GM21619 (cell line): ENCODE data around the gene EPHA1.

ENCODE experiments used
- ATAC-seq: cut with Tn5 transposase; IDR thresholded peaks from one replicate; pipeline ENCODE4 v1.9.1; 2021; ENCODE audit not compliant: unreplicated experiment

Gene EPHA1

DNA sequence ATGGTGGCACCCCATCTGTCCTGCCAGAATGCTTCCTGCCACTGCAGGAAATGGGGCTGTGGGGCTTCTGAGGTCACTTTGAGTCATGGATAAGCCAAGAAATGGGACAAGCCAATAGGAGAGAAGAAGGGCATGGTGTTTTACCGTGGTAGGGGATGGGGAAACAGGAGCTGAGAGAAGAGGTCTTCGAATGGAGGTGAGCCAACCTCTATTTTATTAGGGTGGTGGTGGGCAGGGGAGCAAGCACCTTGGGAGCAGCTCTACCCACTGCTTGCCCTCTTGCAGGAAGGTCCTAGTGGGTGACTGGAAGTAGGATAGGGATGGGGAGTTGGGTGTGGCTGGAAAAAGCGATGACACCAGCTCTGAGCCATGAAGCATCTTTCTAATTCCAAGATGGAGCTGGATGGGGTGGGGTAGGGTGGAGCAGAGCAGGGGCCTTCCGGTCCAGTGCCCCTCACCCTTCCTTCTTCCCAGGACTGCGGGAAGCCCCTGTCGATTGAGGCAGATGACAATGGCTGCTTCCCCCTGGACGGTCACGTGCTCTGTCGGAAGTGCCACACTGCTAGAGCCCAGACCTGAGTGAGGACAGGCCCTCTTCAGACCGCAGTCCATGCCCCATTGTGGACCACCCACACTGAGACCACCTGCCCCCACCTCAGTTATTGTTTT is 18.4 kb downstream of the EPHA1 start:
- ATAC-seq = no peak

GRCh38 chr7:143389316-143390103 is 19.1 kb downstream of the EPHA1 start:
- no peak for ATAC-seq

GRCh38 chr7:143388491-143389101 is 20.1 kb downstream of the EPHA1 start:
- ATAC-seq = no peak

DNA sequence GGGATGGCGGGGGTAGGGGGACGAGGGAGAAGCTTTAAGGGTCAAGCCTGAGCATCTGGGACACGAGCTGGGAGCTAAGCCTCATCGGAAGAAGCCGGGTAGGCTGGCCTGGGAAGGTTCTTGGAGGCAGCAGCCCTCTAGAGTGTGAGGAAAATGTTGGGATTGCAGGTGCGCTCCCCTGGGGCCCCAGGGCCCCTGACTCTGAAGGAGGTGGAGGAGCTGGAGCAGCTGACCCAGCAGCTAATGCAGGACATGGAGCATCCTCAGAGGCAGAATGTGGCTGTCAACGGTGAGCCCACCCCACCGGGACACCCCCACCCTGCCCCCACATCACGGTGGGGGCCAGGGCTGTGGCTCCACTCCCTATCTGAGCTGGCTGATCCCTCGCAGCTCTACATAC is 20.6 kb downstream of the EPHA1 start:
- no peak for ATAC-seq

DNA sequence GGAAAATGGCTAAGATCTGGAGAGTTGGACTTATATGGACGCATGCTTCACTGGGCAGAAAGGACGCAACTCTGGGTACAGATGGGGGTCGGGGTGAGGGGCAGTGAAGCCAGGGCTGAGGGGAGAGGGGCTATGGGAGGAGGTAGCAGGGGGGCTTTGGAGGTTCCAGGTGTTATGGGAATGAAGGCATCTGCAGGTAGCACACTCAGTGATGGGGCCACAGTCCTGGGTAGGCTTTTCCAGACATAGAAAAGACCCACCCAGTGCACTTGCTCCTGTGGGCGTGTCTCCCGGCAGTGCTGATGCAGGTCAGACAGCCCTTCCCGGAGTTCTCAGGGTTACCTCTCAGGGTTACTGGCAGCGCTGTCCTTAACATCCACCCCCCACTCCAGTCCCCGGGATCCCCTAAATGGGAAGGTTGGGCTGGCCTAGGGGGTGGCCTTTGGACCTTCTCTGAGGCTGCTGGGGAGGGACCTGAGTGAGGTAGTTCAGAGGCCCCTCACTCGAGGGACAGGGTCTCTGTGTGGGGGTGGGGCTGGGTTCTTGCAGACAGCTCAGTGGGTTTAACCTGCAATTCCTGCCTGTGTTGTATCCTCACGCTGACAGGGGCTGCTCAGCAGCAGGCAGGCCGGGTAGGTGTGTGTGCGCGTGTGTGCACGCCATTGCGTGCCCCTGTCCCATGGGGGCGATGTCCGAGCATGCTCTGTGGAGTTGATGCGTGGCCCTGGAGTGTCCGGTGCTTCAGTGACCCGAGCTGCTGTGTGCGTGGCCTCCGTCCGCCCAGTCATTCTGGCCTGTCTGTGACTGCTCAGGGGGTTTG is 21.3 kb downstream of the EPHA1 start:
- ATAC-seq = no peak

- ATAC-seq = no peak
Measured at GRCh38 chr7:143385891-143386781, 22.5 kb downstream of the EPHA1 start.

GRCh38 chr7:143384661-143385631 is 23.7 kb downstream of the EPHA1 start:
- no peak for ATAC-seq

DNA sequence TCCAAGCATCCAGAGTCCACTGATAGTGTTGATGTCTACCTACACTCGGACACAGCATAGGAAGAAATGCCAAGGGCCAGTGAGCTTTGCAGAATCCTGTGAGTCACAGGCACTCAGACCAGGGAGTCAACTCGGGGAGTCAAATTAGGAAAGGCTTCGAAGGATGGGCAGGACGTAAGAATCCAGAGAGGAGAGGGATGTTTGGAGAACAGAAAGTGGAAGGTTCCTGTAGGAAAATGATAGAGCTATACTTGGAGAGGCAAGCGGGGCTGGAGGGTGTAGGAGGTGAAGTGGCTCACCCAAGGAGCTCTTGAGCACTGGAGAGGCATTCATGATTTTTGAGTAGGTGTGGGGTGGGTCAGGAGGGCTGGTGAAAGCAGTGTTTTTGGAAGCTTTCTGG is 24.5 kb downstream of the EPHA1 start:
- no peak for ATAC-seq

DNA sequence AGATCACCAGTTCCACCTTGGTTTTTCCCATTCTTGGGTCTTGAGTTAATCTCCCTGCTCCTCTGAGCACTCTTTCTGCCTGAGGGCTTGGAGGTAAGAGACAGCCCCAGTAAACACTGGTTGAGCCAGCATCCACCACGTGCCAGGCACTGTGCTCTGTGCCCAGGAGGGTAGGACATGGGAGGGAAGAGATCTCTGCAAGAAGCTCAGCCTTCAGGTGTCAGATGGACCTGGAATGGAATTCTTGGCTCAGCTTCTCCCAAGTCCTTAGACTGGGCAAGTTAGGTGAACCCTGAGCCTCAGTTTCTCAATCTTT is 25.1 kb downstream of the EPHA1 start:
- no peak for ATAC-seq

DNA sequence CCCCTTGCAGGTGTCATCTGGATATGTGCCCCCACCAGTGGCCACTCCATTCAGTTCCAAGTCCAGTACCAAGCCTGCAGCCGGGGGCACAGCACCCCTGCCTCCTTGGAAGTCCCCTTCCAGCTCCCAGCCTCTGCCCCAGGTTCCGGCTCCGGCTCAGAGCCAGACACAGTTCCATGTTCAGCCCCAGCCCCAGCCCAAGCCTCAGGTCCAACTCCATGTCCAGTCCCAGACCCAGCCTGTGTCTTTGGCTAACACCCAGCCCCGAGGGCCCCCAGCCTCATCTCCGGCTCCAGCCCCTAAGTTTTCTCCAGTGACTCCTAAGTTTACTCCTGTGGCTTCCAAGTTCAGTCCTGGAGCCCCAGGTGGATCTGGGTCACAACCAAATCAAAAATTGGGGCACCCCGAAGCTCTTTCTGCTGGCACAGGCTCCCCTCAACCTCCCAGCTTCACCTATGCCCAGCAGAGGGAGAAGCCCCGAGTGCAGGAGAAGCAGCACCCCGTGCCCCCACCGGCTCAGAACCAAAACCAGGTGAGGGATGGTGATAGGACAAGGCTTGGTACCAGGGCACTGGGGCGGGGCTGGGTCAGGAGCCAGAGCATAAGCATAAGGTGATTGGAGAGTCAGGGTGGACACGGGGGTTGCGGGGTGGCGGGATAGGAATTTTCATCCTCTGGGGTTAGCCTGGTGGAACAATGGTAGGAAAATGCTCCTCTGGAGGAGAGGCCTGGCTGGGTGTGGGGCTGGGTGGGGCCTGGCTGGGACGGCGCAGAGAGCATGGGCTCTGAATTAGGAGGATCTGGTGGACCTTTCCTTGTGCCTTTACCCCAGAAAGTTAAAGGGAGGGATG is 25.6 kb downstream of the EPHA1 start:
- no peak for ATAC-seq

GRCh38 chr7:143382126-143382790 is 26.4 kb downstream of the EPHA1 start:
- no peak for ATAC-seq

DNA sequence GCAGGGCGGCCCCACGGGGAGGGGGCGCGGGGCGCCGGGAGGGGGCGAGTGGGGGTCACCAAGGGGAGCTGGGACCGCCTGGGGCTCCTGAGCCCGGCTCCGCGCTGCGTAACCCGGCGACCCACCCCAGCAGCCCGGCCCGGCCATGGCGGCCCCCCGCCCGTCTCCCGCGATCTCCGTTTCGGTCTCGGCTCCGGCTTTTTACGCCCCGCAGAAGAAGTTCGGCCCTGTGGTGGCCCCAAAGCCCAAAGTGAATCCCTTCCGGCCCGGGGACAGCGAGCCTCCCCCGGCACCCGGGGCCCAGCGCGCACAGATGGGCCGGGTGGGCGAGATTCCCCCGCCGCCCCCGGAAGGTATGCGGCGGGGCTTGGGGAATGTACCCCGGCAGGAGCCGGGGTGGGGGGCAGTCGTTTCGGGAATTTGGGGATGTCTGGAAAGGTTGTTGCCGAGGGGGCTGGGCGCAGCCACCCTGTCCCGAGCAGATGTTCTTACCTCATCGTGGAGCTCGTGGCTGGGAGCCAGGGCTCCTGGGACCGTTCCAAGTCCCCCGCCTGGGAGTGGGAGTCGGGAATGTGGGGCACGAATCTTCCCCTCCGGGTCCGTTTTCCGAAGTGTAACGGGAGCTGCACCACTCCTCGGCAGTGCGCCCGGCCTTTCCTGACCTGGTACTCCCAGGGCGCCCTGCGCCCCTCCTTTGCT is 27.1 kb downstream of the EPHA1 start:
- peak; percentile 19 for ATAC-seq

DNA sequence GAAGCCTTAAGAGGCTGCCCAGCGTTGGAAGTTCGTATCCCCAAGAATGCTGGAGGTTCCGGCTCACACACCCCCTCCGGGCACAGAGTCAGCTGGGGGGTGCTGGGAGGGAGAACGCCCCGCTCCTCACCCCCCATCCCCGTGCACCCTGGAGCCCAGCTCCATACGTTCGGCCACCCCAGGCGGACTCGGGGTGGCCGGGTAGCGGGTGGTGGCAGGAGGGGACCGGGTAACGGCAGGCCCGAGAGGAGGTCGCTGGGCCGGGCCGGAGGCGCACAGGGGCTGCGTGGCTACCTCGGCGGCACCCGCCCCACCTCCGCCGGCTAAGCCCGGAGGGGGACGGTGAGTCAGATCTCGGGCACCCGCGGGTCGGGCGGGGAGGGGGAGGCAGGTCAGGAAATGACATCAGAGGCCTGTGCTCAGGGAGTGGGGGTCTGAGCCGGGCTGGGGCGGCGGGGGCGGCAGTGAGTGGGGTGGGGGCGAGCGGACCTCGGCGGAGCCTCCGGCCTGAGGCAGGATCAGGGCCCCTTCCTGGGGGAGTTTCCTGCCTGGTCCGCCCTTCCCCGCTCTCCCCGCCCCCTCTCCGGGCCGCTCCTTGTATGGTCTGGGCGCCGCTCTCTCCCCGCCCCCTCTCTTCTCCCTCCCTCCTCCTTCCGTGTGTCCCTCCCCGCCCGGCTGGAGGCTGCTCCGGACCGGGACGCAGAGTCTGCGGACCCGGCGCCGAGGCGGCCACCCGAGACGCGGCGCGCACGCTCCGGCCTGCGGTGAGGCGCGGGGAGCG is 27.8 kb downstream of the EPHA1 start, which contains the start of gene ZYX:
TSS of gene ZYX (plus strand) at position 700 of the 781 bp plus-strand sequence. CDS start 227 bp downstream, outside the sequence.
- peak; percentile 80 for ATAC-seq

DNA sequence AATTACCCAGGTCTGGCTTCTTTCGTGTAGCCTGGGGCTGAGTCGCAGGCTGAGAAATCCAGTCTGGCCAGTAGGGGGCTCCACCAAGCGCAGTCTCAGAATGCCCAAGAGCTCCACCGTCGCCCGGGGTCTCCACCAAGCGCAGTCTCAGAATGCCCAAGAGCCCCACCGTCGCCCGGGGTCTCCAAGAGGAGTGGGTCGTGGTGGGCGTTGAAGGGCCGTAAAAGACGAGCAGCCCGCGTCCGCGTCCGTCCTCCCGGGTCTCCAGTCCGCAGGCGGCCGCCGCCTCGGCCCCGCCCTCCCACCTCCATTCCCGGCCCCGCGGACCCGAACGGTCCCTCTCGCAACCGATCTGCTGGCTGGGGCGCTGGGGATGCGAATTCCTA is 28.4 kb downstream of the EPHA1 start:
- peak; percentile 43 for ATAC-seq

- no peak for ATAC-seq
Measured at GRCh38 chr7:143379611-143380259, 28.9 kb downstream of the EPHA1 start.

DNA sequence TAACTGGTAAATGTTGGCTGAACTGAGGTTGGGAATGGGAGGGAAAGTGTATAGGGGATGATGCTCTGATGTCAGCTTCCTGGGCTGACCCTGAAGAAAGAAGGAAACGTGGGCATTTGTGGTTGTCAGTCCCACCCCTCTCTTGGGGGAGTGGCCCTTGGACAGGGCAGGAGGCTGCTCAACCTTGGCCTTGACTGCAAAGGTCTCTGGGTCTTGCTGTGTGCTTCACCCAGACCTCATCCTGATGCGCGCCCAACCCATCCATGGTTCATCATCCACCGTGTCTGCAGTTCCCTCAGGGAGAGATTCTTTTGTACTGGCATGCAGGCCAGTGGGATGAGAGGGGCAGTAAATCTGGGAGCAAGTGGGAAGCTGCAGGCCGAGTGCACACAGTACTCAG is 32.3 kb downstream of the EPHA1 start:
- ATAC-seq = no peak
